Activated gamma-delta T cell treated with anti-CD3 and anti-CD28 coated beads, Interleukin-2, amount 50 U/mL, for 16 hours (primary cell): ENCODE results near the gene TNFSF12.

Experiments used
- DNase-seq: peaks from one replicate; pipeline ENCODE4 v3.0.0-alpha.2; 2020; ENCODE audit warnings: low read depth

The TNFSF12 gene

GRCh38 chr17:7548585-7549400 lies at the start of gene TNFSF12:
TSS of gene TNFSF12 (plus strand) at chr17:7549058. CDS start at chr17:7549154, 96 bp downstream.
- peak; percentile 41 for DNase-seq

GRCh38 chr17:7499161-7499560 lies 49.7 kb upstream of the TNFSF12 start:
- DNase-seq = no peak

- no peak for DNase-seq
These were observed 47.1 kb upstream of the TNFSF12 start for GRCh38 chr17:7501729-7502128.

GRCh38 chr17:7502171-7502847 lies 46.5 kb upstream of the TNFSF12 start:
- DNase-seq = no peak

GRCh38 chr17:7502987-7503386 lies 45.9 kb upstream of the TNFSF12 start:
- no peak for DNase-seq

- no peak for DNase-seq
These were observed 45.3 kb upstream of the TNFSF12 start for GRCh38 chr17:7503521-7503920.

- DNase-seq = no peak
These were observed 40.7 kb upstream of the TNFSF12 start for GRCh38 chr17:7508145-7508544.

GRCh38 chr17:7508846-7509245 lies 40.0 kb upstream of the TNFSF12 start:
- DNase-seq = no peak

- no peak for DNase-seq
These were observed 38.9 kb upstream of the TNFSF12 start for GRCh38 chr17:7509937-7510336.

GRCh38 chr17:7511108-7511507 lies 37.8 kb upstream of the TNFSF12 start:
- DNase-seq = no peak

GRCh38 chr17:7512105-7512504 lies 36.8 kb upstream of the TNFSF12 start:
- DNase-seq = no peak

GRCh38 chr17:7512824-7513540 lies 35.9 kb upstream of the TNFSF12 start:
- DNase-seq = no peak

- DNase-seq = no peak
These were observed 34.9 kb upstream of the TNFSF12 start for GRCh38 chr17:7513850-7514419.

GRCh38 chr17:7515911-7516610 lies 32.8 kb upstream of the TNFSF12 start:
- no peak for DNase-seq

- no peak for DNase-seq
These were observed 25.8 kb upstream of the TNFSF12 start for GRCh38 chr17:7523033-7523432.

GRCh38 chr17:7528842-7529241 lies 20.0 kb upstream of the TNFSF12 start:
- no peak for DNase-seq

GRCh38 chr17:7530023-7530900 lies 18.6 kb upstream of the TNFSF12 start:
- DNase-seq = no peak

GRCh38 chr17:7538050-7538449 lies 10.8 kb upstream of the TNFSF12 start:
- DNase-seq = no peak

- DNase-seq = no peak
These were observed 9.8 kb upstream of the TNFSF12 start for GRCh38 chr17:7538891-7539545.

GRCh38 chr17:7541074-7541621 lies 7.7 kb upstream of the TNFSF12 start:
- DNase-seq = no peak
